K562 (cell line): ENCODE data around the gene CAMK2N1. TPM values are rescaled to one million over a fixed set of nuclear protein-coding genes. Genes with fewer than 3 reads are reported as not detected.

Source experiments
- BRD4 ChIP-seq: fragments of 200-600 bp; sonication (generic); IDR thresholded peaks from 2 replicates; pipeline ENCODE4 v1.6.1; 2017; ENCODE audit warnings: inconsistent platforms
- CXXC5 ChIP-seq: fragments of 250-450 bp; sonication (Bioruptor Pico); IDR thresholded peaks from 2 replicates; pipeline ENCODE4 v1.8.0; 2022; ENCODE audit warnings: inconsistent platforms, mild to moderate bottlenecking, moderate library complexity
- EHMT2 ChIP-seq: fragments of 450-650 bp; IDR thresholded peaks from 2 replicates; pipeline ENCODE4 v1.6.1; 2018; ENCODE audit warnings: antibody characterized with exemption
- EWSR1 ChIP-seq: fragments of 450-650 bp; IDR thresholded peaks from 2 replicates; pipeline ENCODE4 v1.6.1; 2018; ENCODE audit warnings: borderline replicate concordance, mild to moderate bottlenecking, low read depth, moderate library complexity; ENCODE audit not compliant: partially characterized antibody
- HDAC1 ChIP-seq, 2 experiments: fragments of 450-650 bp; IDR thresholded peaks; 2 replicates each; pipeline ENCODE4 v1.6.1; 2016 to 2017; ENCODE audit warnings: inconsistent platforms in 1 of 2, mild to moderate bottlenecking in 1 of 2, moderate library complexity in 1 of 2
- KDM2B ChIP-seq: fragments of 250-450 bp; sonication (Bioruptor Pico); IDR thresholded peaks from 2 replicates; pipeline ENCODE4 v1.8.0; 2021; ENCODE audit warnings: mild to moderate bottlenecking, moderate library complexity
- LEF1 ChIP-seq: fragments of 450-650 bp; IDR thresholded peaks from 2 replicates; pipeline ENCODE4 v1.6.1; 2016; ENCODE audit warnings: mild to moderate bottlenecking
- MXI1 ChIP-seq: IDR thresholded peaks from 2 replicates; pipeline ENCODE4 v1.6.1; 2011; ENCODE audit warnings: low read depth, mild to moderate bottlenecking, improper control_type of control experiment, low read length
- MYC ChIP-seq, 2 experiments: fragments of 250-450 bp in 1 of 2; sonication (Bioruptor Pico) in 1 of 2; IDR thresholded peaks; 2 replicates each; pipeline versions ENCODE4 v1.5.1 to v1.6.1; 2012 to 2021; ENCODE audit warnings: low read depth in 2 of 2, borderline replicate concordance in 1 of 2, improper control_type of control experiment in 1 of 2, low read length in 1 of 2, mild to moderate bottlenecking in 1 of 2, moderate library complexity in 1 of 2
- PHF20 ChIP-seq: fragments of 450-650 bp; IDR thresholded peaks from 2 replicates; pipeline ENCODE4 v1.6.1; 2018; ENCODE audit not compliant: partially characterized antibody
- TBL1XR1 ChIP-seq, 2 experiments: IDR thresholded peaks; 2 replicates each; pipeline ENCODE4 v1.6.1; 2012; ENCODE audit warnings: improper control_type of control experiment in 2 of 2, low read length in 2 of 2, mild to moderate bottlenecking in 1 of 2
- TBP ChIP-seq: optimal IDR thresholded peaks from 2 replicates; pipeline ENCODE3; 2011; ENCODE audit warnings: low read depth, low read length, improper control_type of control experiment
- YBX1 ChIP-seq: fragments of 450-650 bp; IDR thresholded peaks from 2 replicates; pipeline ENCODE4 v1.7.1; 2016; ENCODE audit warnings: mild to moderate bottlenecking
- YY1 ChIP-seq, 3 experiments: IDR thresholded peaks; 2 replicates each; pipeline ENCODE4 v1.6.1; 2011; ENCODE audit warnings: low read length in 2 of 3, mild to moderate bottlenecking in 2 of 3, moderate library complexity in 2 of 3, borderline replicate concordance in 1 of 3, control low read depth in 1 of 3, low read depth in 1 of 3; ENCODE audit not compliant: insufficient read depth in 3 of 3, insufficient replicate concordance in 2 of 3, control insufficient read depth in 1 of 3, insufficient read length in 1 of 3; ENCODE audit errors: extremely low read depth in 1 of 3
- ZBTB17 ChIP-seq: fragments of 450-650 bp; formaldehyde crosslinking; IDR thresholded peaks from 2 replicates; pipeline ENCODE4 v1.4.0; 2020; ENCODE audit warnings: mild to moderate bottlenecking
- ZKSCAN8 ChIP-seq: fragments of 200-800 bp; sonication (Bioruptor generic); IDR thresholded peaks from 2 replicates; pipeline ENCODE4 v1.6.1; 2016; ENCODE audit warnings: missing genetic modification characterization, missing compliant biosample characterization
- ZNF197 ChIP-seq: fragments of 200-800 bp; sonication (Bioruptor generic); IDR thresholded peaks from 2 replicates; pipeline ENCODE4 v1.6.1; 2016; ENCODE audit warnings: low read depth, missing genetic modification characterization, missing compliant biosample characterization
- ZNF316 ChIP-seq: fragments of 450-650 bp; IDR thresholded peaks from 2 replicates; pipeline ENCODE4 v1.6.1; 2016
- ZNF583 ChIP-seq: fragments of 250-450 bp; sonication (Bioruptor Pico); IDR thresholded peaks from 2 replicates; pipeline ENCODE4 v1.4.0; 2020
- ZNF707 ChIP-seq: fragments of 250-450 bp; sonication (Bioruptor Pico); conservative IDR thresholded peaks from 2 replicates; pipeline ENCODE4 v1.8.0; 2022; ENCODE audit warnings: inconsistent platforms, mild to moderate bottlenecking, moderate library complexity
- polyA plus RNA-seq, 8 experiments: library from polyadenylated mRNA; depleted of rRNA in 4 of 8; stranded (reverse) in 5 of 8; unstranded in 3 of 8; fragments of >200 nt; fragmentation: Nextera tagmentation in 2 of 8; fragmentation: Illumina TruSeq in 1 of 8; extraction: Ambion mirVana in 2 of 8; extraction: Trizol in 1 of 8; gene quantifications; 2 replicates each; pipeline versions ENCODE4 v1.2.1 to v1.2.3, GENCODE V29; 2011 to 2014; ENCODE audit warnings: inconsistent platforms in 1 of 8, missing spikeins in 1 of 8
- total RNA-seq, 7 experiments: library from RNA; depleted of rRNA in 6 of 7; stranded (reverse); fragments of >200 nt in 6 of 7; fragmentation: Illumina TruSeq in 2 of 7; extraction: Trizol in 2 of 7; gene quantifications; 2 replicates each; pipeline versions ENCODE4 v1.2.1 to v1.2.3, GENCODE V29; 2011 to 2021; ENCODE audit warnings: low replicate concordance in 1 of 7
- TF ChIP-seq, protein P1 (sequence below): fragments of 450-650 bp; conservative IDR thresholded peaks from 2 replicates; pipeline ENCODE4 v1.6.1; 2016; ENCODE audit warnings: missing genetic modification characterization, low read depth, mild to moderate bottlenecking, missing compliant biosample characterization, moderate library complexity
- TF ChIP-seq, protein P2 (sequence below): sonication (generic); formaldehyde crosslinking; IDR thresholded peaks from 2 replicates; pipeline ENCODE4 v1.8.0; 2022; ENCODE audit warnings: mild to moderate bottlenecking, missing genetic modification reagents, borderline replicate concordance
- TF ChIP-seq, protein P3 (sequence below): sonication (generic); formaldehyde crosslinking; IDR thresholded peaks from 2 replicates; pipeline ENCODE4 v1.8.1; 2023; ENCODE audit warnings: mild to moderate bottlenecking, missing genetic modification reagents

CAMK2N1 gene
- total and polyA plus RNA-seq, 9 of the 15 experiments (the other 6 are each of a cell fraction or from before 2014, with no cell fraction given), result 0.09 to 1.4 (median 0.34) TPM

DNA sequence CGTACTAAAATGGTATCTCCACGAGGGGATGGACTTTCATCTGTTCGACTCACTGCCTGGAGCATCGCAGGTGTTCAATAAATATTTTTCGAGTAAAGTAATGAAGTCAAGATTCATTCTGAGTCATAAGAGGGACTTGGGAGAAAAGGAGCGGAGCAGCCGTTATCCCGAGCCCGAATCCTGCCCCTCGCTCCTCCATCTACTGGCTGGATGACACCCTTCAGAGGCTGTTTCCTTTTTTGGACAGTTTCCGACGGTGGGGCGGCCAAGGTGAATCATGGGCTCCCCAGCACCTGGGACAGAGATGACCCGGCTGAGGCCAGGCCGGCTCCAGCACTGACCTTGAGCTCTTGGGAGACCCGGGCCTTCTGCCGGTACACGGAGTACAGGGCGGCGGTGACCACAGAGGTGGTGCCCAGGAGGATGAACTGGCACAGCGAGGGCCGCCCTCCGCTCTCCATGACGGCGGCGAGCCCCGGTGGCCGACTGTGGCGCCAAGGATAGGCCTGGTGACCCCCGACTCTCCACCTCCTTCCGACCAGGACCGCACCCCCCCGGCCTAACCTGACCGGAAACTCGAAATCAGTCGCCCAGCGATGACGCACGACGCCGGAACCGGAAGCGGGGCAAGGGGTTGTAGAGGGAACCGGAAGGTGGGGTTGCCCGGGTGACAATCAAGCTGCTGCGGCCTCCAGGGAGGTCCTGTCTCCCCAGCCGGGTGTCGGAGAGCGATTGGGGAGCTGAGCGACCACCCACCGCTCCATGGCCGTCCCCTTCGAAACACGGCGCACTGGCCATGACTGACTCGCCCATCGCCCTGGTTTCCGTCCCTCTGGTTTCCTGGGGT, 21.8 kb upstream of the CAMK2N1 start, which contains the start of gene MUL1 (continued):
- TF ChIP-seq ZNF583 (CRISPR knock-in tag), result no peak
- peak; percentile 59; the same call in 1 of the 2 replicates for TF ChIP-seq ZNF197 (CRISPR knock-in tag)
- TF ChIP-seq EWSR1, result no peak
- peak; percentile 40; the same call in 1 of the 2 replicates for TF ChIP-seq ZNF316
- peak in 1 of 3 experiments; percentile 18 for TF ChIP-seq YY1 (IDR thresholded peaks at IDR 0.05; ENCODE audit: borderline replicate concordance in 1 of 3, control insufficient read depth in 1 of 3, extremely low read depth in 1 of 3, insufficient read depth in 3 of 3, insufficient read length in 1 of 3, insufficient replicate concordance in 2 of 3, low read depth in 1 of 3, low read length in 2 of 3)
- TF ChIP-seq BRD4, result 0 out of 2 replicates have a peak, but pooled peaks have one; percentile 30
- TF ChIP-seq, protein P1, sequence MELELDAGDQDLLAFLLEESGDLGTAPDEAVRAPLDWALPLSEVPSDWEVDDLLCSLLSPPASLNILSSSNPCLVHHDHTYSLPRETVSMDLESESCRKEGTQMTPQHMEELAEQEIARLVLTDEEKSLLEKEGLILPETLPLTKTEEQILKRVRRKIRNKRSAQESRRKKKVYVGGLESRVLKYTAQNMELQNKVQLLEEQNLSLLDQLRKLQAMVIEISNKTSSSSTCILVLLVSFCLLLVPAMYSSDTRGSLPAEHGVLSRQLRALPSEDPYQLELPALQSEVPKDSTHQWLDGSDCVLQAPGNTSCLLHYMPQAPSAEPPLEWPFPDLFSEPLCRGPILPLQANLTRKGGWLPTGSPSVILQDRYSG (tag), result peak; percentile 64; the same call in 1 of the 2 replicates
- no peak for TF ChIP-seq ZNF707 (CRISPR knock-in tag)
- TF ChIP-seq EHMT2, result peak; percentile 99
- no peak for TF ChIP-seq LEF1
- TF ChIP-seq TBL1XR1 (IDR thresholded peaks at IDR 0.05; ENCODE audit: low read length in 2 of 2), result peak in 1 of 2 experiments; percentile 69; a peak in 2 of 4 replicates
- peak; percentile 62 for TF ChIP-seq MYC (IDR thresholded peaks at IDR 0.05; ENCODE audit: low read depth, low read length)
- no peak for TF ChIP-seq MYC (CRISPR knock-in tag; IDR thresholded peaks at IDR 0.05; ENCODE audit: borderline replicate concordance, low read depth)
- peak in 1 of 2 experiments; percentile 95; a peak in 2 of 4 replicates for TF ChIP-seq HDAC1 (IDR thresholded peaks at IDR 0.05)
- TF ChIP-seq PHF20, result peak; percentile 100
- TF ChIP-seq MXI1, result peak; percentile 90
- TF ChIP-seq YBX1, result no peak
- 0 out of 2 replicates have a peak, but pooled peaks have one; percentile 20 for TF ChIP-seq ZBTB17
- TF ChIP-seq, protein P2, sequence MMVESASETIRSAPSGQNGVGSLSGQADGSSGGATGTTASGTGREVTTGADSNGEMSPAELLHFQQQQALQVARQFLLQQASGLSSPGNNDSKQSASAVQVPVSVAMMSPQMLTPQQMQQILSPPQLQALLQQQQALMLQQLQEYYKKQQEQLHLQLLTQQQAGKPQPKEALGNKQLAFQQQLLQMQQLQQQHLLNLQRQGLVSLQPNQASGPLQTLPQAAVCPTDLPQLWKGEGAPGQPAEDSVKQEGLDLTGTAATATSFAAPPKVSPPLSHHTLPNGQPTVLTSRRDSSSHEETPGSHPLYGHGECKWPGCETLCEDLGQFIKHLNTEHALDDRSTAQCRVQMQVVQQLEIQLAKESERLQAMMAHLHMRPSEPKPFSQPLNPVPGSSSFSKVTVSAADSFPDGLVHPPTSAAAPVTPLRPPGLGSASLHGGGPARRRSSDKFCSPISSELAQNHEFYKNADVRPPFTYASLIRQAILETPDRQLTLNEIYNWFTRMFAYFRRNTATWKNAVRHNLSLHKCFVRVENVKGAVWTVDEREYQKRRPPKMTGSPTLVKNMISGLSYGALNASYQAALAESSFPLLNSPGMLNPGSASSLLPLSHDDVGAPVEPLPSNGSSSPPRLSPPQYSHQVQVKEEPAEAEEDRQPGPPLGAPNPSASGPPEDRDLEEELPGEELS (CRISPR knock-in tag), result peak; percentile 82; the same call in 1 of the 2 replicates
- peak; percentile 47; the same call in 1 of the 2 replicates for TF ChIP-seq CXXC5 (CRISPR knock-in tag)
- no peak for TF ChIP-seq KDM2B
- TF ChIP-seq TBP, result peak; percentile 51
- TF ChIP-seq, protein P3, sequence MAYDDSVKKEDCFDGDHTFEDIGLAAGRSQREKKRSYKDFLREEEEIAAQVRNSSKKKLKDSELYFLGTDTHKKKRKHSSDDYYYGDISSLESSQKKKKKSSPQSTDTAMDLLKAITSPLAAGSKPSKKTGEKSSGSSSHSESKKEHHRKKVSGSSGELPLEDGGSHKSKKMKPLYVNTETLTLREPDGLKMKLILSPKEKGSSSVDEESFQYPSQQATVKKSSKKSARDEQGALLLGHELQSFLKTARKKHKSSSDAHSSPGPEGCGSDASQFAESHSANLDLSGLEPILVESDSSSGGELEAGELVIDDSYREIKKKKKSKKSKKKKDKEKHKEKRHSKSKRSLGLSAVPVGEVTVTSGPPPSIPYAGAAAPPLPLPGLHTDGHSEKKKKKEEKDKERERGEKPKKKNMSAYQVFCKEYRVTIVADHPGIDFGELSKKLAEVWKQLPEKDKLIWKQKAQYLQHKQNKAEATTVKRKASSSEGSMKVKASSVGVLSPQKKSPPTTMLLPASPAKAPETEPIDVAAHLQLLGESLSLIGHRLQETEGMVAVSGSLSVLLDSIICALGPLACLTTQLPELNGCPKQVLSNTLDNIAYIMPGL (CRISPR knock-in tag), result no peak
- TF ChIP-seq ZKSCAN8, result no peak
